Measurements from ENCODE around the gene CLK2. TPM values are rescaled to one million over a fixed set of nuclear protein-coding genes. Genes with fewer than 3 reads are reported as not detected.
A peak's percentile ranks its signal among the peaks of the same experiment; 100 is the strongest.

CLK2 gene
- total RNA-seq, 4 donors from 2014 or later = 21.9 to 35.1 (median 25.6) TPM

DNA sequence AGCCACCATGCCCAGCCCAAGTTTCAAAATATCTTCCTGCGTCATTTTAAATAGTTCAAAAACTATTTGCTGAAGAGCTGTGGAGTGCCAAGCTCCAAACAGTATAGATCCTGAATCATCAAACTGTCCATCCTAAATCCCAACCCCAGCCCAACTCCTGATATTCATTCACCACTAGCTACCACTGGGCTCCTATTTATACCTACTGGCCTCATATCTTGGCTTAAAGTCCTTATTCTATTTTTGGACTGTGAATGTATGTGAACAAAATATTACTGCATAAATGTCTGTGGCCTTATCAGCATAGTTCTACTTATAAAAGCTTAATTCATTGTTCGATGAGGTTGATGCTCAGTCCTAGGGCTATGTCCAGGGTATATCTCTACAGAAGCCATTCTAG lies 5.9 kb downstream of the CLK2 start:
- no peak for DNase-seq
- TF ChIP-seq POLR2A (IDR thresholded peaks at IDR 0.05) = no peak
- TF ChIP-seq, protein P1, sequence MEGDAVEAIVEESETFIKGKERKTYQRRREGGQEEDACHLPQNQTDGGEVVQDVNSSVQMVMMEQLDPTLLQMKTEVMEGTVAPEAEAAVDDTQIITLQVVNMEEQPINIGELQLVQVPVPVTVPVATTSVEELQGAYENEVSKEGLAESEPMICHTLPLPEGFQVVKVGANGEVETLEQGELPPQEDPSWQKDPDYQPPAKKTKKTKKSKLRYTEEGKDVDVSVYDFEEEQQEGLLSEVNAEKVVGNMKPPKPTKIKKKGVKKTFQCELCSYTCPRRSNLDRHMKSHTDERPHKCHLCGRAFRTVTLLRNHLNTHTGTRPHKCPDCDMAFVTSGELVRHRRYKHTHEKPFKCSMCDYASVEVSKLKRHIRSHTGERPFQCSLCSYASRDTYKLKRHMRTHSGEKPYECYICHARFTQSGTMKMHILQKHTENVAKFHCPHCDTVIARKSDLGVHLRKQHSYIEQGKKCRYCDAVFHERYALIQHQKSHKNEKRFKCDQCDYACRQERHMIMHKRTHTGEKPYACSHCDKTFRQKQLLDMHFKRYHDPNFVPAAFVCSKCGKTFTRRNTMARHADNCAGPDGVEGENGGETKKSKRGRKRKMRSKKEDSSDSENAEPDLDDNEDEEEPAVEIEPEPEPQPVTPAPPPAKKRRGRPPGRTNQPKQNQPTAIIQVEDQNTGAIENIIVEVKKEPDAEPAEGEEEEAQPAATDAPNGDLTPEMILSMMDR (IDR thresholded peaks at IDR 0.05) = no peak
- Histone ChIP-seq H3K27me3 (no peaks in the 10 kb centered on the region), H3K27ac (no peak overlapping the region), H3K9me3 (no peaks in the 10 kb centered on the region), H3K4me1 (peaks cover 4 to 24% (median 14%) of the 10 kb centered on the region in 3 donors), H3K36me3 (peaks cover 41 to 90% (median 74%) of the 10 kb centered on the region in 3 donors), H3K4me3 (no peak overlapping the region)
- intact Hi-C loops (cut with DNase I) = loop anchor here (10.0 kb wide), 1 partner anchor 237 kb away; no protein-coding TSS in a partner anchor
- 94 to 100% methylated on average over 2 of the region's 2 CpGs for WGBS, 2 donors

DNA sequence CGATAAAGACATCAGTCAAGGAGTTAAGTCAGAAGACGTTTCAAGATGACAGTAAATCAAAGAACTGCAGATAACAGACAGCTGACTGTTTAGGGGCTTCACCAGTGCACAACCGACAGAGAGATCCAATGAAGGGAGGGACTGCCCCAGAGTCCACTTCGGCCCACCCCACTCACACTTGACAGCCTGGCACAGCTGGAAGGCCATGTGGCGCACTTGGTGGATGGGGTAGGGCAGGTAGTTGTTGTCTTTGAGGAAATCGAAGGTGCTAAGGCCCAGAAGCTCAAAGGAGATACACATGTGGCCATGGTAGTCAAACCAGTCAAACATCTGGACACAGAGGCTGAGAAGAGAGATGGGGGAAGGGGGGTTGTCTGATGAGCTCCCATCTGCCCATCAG lies 6.8 kb downstream of the CLK2 start:
- WGBS, 2 donors = 75 to 83% methylated on average over 3 to 6 of the region's 6 CpGs
- no peak for DNase-seq
- H3K36me3 ChIP-seq = peaks cover 41 to 87% (median 74%) of the 10 kb centered on the region in 3 donors
- no peaks in the 10 kb centered on the region for H3K9me3 ChIP-seq
- intact Hi-C loops (cut with DNase I) = loop anchor here (10.0 kb wide), 1 partner anchor 238 kb away; no protein-coding TSS in a partner anchor
- peaks cover 6 to 20% (median 8%) of the 10 kb centered on the region in 3 donors for H3K4me1 ChIP-seq
- H3K27ac ChIP-seq = no peak overlapping the region
- TF ChIP-seq, protein P1 (IDR thresholded peaks at IDR 0.05) = no peak
- TF ChIP-seq POLR2A (IDR thresholded peaks at IDR 0.05) = no peak
- no peaks in the 10 kb centered on the region for H3K27me3 ChIP-seq
- H3K4me3 ChIP-seq = no peak overlapping the region

DNA sequence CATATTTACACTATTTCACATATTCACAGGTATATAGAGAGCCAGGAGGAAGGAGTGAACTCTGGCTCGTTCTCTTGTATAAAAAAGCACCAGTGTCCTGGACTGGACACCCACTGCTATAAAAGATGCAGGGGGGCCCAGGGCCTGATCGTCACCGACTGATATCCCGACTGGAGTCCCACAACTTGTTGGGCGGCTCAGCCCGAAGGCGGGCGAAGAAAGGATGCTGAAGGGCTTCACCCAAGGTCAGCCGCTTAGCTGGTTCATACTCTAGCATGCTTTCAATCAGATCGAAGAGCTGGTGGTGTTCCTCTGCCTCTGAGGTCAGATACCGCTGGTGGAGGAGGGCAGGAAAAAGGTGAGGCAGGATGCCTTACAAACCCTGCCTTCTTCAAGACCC lies 10.2 kb downstream of the CLK2 start:
- 61 to 87% methylated on average over 5 to 10 of the region's 11 CpGs for WGBS, 2 donors
- Histone ChIP-seq H3K4me1 (peaks cover 15 to 28% (median 15%) of the 10 kb centered on the region in 3 donors), H3K27ac (peak overlapping the region in 3 of 4 donors; percentile 80 to 90 (median 87)), H3K36me3 (peaks cover 24 to 80% (median 58%) of the 10 kb centered on the region in 3 donors), H3K27me3 (no peaks in the 10 kb centered on the region), H3K9me3 (no peaks in the 10 kb centered on the region), H3K4me3 (no peak overlapping the region)
- no peak for DNase-seq
- TF ChIP-seq, protein P1 (IDR thresholded peaks at IDR 0.05) = no peak
- TF ChIP-seq POLR2A (IDR thresholded peaks at IDR 0.05) = no peak
- intact Hi-C loops (cut with DNase I) = loop anchor here (10.0 kb wide), 1 partner anchor 242 kb away; no protein-coding TSS in a partner anchor

DNA sequence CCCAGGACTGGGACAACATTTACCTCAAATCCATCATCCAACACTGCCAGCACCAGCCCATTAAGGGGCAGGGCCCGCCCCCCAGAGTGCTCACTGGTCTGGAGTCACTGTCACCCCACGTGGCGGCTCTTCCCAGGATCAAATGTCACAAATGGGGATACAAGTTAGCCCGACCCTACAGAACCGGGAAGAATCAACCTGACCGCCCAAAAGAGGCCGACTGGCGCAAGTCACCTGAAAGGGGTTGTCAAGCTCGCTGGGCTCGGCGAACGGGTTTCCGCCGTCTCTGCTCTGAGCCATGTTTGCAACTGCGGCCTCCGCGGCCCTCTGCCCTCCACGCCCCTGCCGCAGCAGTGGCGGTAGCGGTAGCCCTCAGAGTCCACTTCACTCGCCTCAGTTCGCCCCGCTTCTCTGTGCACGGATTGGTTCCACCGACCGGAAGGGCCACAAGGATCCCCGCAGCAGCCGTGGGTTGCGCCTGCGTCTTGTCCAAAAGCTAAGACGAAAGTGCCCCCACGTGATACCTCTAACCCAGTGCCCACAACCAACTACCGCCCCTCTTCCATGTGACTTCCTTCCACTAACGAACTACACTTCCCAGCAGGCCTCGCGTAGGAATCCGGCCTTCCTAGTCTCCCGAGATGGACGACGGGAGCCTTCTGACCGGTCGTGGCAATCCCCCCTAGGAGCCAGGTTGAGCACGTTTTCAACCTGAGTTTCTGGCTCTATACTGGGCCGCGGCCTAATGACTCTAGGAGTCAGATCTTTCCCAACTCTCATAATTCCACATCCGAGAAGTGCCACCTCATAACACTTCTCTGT lies 11.2 kb downstream of the CLK2 start, which contains the start of gene SCAMP3:
Gene SCAMP3, minus strand, starts transcription at position 509 of the 822 bp plus-strand sequence. Its CDS starts 209 bp downstream, at position 300.
- H3K27me3 ChIP-seq = no peaks in the 10 kb centered on the region
- peak within 1 kb of the TSS; percentile 80 to 90 (median 86) for H3K27ac ChIP-seq
- peak; percentile 77 for DNase-seq
- H3K36me3 ChIP-seq = peaks cover 14 to 80% (median 48%) of the 10 kb centered on the region in 3 donors
- TF ChIP-seq POLR2A (IDR thresholded peaks at IDR 0.05) = peak in 2 of 4 donors; percentile 58 to 65
- TF ChIP-seq, protein P1 (IDR thresholded peaks at IDR 0.05) = peak in 1 of 6 experiments; percentile 38
- peaks cover 15 to 28% (median 15%) of the 10 kb centered on the region in 3 donors for H3K4me1 ChIP-seq
- H3K4me3 ChIP-seq = peak within 1 kb of the TSS; percentile 58 to 88 (median 86)
- no peaks in the 10 kb centered on the region for H3K9me3 ChIP-seq
- intact Hi-C loops (cut with DNase I) = loop anchor here (10.0 kb wide), 1 partner anchor 243 kb away; no protein-coding TSS in a partner anchor
- 0 to 1% methylated on average over 15 to 24 of the region's 47 CpGs for WGBS, 2 donors

DNA sequence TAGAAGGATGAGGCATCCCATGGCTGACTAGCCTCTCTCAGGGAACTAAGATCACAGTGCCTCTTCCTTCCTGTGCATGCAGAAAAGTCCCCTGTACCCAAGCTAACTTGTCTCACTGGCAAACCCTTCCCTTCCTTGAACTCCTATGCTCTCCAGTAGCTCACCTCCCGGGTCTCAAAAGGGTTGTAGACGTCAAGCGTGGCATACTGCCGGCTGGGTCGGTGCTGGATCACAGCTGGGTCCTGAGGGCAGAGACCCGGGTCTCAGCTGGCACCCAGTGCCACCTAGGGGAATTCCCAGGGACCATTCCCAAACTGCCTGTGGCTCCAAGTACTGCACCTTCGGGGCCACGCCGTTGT lies 11.8 kb downstream of the CLK2 start:
- DNase-seq = no peak
- TF ChIP-seq, protein P1 (IDR thresholded peaks at IDR 0.05) = no peak
- TF ChIP-seq POLR2A (IDR thresholded peaks at IDR 0.05) = no peak
- H3K27me3 ChIP-seq = no peaks in the 10 kb centered on the region
- peaks cover 9 to 80% (median 42%) of the 10 kb centered on the region in 3 donors for H3K36me3 ChIP-seq
- peak overlapping the region; percentile 58 to 88 (median 86) for H3K4me3 ChIP-seq
- WGBS, 2 donors = 0% methylated on average over 4 of the region's 9 CpGs; no CpG with 5 or more reads in 1 of the 2 donors
- peaks cover 15 to 33% (median 18%) of the 10 kb centered on the region in 3 donors for H3K4me1 ChIP-seq
- no peaks in the 10 kb centered on the region for H3K9me3 ChIP-seq
- peak overlapping the region; percentile 80 to 90 (median 86) for H3K27ac ChIP-seq
- intact Hi-C loops (cut with DNase I) = loop anchor here (10.0 kb wide), 1 partner anchor 243 kb away; no protein-coding TSS in a partner anchor
